GM21825 (cell line): ENCODE measurements around the gene AATF.

Source experiments
- ATAC-seq: cut with Tn5 transposase; IDR thresholded peaks from one replicate; pipeline ENCODE4 v1.9.1; 2021; ENCODE audit warnings: mild to moderate bottlenecking, moderate library complexity; ENCODE audit not compliant: unreplicated experiment

The AATF gene

DNA sequence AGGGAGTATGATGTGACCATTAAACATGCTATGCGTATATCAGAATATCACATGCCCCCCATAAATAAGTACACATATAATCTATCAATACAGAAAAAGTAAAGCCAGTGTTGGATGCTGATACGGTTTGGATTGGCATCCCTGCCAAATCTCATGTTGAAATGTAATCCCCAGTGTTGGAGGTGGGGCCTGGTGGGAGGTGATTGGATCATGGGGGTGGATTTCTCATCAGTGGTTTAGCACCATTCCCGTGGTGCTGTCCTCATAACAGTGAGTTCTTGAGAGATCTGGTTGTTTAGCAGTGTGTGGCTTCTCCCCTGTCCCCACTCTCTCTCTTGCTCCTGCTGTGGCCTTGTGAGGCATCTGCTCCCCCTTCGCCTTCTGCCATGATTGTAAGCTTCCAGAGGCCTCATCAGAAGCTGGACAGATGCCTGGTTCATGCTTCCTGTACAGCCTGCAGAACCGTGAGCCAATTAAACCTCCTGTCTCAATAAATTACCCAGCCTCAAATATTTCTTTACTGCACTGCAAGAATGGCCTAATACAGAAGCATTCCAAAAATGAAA lies 88.9 kb downstream of the AATF start:
- no peak for ATAC-seq

DNA sequence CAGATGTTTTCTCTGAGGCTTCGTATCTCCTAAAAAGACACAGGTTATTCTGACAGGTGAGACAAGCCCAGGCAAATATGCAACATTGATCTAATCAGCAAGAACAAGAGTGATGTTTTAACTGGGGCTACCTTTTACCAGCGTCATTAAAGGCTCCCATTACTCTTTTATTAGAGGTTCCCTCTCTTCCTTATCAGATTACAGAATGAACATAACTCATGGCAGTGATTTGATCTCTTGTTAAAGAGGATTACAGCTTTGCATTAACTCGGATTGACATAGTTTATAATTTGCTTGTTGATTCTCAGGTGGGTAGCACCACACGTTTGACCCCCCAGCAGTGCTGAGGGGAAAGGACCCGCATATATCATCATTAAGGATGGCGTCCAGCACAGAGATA lies 90.5 kb downstream of the AATF start:
- no peak for ATAC-seq

DNA sequence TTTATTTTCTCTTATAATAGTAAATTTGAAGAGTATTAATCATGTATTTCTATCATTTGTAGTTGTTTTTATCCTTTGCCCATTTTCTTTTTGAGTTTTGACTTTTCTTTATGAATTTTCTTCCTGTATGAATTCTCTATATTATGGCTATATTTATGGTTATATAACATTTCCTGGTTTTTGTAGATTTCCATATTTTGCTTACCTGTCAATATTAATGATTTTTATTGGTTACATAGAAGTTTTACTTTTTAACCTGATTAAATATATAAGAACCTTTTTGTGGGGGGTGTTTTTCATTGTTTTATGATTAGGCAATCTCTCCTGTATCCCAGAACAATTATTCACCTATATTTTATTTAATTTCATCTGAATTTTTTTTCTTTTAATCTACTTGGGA lies 93.2 kb downstream of the AATF start:
- no peak for ATAC-seq

DNA sequence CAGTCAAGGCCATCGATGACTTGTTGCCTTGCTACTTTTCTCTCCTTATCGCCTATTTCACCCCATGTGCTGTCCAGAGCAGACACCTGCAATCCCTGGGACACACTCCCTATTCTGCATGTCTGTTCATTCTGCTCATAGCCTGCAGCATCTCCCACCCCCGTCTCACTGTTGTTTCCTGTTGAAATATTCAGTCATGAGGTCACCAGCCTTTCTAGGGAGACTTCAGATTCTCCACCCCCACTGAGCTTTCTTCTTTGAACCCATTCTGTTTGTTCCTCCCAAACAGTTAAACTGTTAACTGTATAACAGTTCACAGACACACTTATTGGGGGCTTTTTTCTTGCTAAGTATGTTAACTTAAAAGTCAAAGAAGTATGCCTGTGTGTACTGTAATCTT lies 94.4 kb downstream of the AATF start:
- ATAC-seq: no peak

DNA sequence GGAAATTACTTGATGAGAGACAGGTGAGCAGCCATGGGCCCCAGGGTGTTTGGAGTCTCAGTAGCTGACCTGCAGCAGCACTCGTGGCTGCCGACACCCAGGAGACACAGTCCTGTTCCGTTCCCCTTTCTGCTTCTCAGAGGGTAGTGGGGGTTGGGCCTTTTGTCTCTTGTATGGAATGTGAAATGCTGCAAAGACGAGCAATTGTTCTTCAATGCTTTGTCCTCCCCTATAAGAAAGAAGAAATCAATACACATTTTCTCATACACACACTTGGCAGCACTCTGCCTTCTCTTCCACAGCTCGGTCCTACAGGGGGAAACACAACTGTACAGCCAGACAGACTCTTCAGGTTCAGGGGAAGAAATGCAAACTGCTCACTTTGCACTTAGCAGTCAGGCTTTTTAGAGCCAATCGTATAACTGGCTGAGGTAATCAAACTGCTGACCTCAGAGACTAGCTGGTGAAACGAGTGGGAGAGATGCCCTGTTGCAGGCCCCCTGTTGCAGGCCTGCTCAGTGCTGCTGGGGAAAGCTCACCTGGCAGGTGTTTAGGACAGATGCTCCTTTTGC lies 96.7 kb downstream of the AATF start:
- no peak for ATAC-seq

DNA sequence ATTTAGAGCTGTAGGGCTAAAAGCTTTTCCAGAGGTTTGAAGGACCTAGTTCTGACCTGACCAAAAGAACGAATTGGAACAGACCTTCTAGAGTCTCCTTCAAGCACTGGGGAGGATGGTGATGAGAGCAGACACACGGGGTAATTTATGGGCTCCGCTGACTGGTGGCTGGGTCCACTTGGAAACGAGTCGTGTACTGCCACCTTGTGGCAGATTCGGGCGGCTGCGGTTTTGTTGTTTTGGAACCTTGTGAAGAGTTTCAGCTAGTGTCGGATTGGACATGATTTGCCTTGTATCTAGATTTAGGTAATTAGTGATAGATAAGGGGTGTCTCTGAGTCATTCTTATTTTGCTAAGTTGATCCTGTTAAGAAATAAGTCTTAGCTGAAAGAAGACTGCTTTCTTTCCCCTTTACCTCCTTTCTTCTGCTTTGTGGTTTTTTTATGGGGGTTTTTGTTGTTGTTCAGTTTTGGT lies 98.9 kb downstream of the AATF start:
- ATAC-seq: no peak

DNA sequence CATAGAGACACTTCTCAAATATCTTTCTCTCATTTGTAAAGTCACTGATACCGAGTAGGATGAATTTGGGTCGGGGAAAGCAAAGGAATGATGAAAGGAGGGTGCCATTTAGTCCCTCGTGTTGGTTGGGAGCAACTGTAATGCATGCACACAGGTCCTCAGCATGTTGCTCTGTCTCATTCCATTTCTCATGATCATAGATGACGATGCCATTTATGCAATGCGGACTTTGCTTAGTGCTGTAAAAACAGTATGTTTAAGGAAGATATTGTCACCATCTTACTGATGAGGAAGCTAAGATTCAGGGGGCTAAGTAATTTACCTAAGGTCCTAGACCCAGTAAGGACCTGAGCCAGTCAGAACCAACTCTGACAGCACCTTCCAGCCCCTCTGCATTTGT lies 100.1 kb downstream of the AATF start:
- no peak for ATAC-seq

DNA sequence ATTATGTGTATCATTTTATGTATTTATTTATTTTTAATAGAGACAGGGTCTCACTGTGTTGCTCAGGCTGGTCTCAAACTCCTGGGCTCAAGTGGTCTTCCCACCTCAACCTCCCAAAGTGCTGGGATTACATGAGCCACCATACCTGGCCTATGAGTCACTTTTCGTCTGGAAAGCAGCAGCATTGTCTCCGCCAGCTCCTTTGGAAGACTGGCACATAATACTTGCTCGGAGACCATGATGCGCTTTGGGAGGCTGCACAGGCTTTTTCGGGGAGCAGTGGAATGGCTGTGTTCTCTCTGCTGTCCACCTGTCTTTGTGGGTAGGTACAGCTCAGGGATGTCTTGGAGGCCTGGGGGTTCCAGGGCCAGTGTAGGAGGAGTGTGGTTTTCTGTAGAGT lies 102.2 kb downstream of the AATF start:
- ATAC-seq: no peak

DNA sequence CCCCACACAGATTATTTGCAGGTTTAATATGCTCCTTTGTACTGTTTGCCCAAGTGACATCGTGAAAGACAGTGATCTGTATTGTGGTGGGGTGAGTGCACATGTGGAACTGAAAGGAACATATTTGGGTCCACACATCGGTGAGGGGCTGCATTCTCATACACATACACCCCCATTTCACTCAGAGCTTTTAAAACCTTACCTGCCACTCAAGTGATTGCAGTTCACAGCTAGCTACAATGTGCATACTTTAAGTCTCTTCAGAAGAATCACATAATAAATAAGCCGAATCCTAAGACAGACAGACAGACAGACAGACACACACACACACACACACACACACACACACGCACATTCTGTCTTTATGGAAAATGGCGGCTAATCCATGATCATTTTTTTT lies 102.6 kb downstream of the AATF start:
- ATAC-seq: no peak

DNA sequence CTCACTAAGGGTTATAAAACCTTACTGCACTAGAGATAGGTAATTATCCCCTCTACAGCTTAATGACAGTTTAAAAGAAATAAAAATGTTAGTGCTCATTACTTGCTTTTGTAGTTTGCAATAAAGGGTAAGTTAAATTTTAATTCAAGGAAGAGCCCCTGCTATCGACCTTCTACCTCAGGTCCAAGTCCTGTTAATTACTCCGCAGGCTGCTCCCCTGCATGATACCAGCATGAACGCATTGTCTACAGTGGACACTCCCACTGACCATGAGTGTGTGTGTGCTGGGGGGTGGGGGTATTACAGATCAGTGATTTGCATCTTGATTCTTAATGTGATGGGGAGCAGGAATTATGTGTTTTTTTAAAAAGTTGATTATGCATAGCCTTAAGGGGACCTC lies 103.1 kb downstream of the AATF start:
- ATAC-seq: no peak

DNA sequence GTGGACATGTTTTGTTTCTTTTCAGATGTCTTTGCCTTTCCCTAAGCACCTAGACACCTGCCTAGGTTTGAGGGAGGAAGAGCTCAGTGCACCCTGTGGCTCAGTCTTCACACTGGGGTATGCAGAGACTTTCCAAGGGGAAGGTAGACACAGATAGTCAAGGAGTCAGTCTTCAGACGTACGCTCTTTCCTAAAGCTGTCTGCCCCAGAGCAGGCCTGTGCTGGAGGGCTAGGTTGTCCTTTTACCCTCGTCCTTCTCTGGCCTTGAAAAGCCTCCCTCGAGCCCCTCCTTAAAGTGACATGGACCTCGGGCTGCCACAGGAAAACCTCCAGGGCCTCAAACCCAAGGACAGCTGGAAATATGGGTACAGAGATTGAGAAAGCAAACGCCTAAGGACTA lies 103.7 kb downstream of the AATF start:
- no peak for ATAC-seq

DNA sequence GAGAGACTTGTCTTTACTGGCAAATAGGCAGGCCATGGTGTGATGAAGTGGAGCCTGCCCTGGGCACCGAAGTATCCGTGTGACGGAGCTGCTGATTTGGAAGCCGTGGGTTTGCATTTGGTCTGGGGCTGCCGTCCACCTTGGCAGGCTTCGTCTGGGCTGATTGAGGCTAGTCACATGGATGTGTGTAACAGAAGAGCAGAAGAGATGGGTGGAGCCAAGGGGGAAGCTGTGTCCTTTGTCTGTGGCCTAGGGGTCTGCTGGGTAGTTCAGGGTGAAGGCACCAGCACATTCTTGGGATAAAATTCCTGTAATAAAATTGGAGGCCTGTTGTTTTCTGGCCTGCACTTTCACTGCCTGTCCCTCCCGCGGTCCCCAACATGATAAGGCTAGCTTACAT lies 106.1 kb downstream of the AATF start:
- ATAC-seq: no peak

DNA sequence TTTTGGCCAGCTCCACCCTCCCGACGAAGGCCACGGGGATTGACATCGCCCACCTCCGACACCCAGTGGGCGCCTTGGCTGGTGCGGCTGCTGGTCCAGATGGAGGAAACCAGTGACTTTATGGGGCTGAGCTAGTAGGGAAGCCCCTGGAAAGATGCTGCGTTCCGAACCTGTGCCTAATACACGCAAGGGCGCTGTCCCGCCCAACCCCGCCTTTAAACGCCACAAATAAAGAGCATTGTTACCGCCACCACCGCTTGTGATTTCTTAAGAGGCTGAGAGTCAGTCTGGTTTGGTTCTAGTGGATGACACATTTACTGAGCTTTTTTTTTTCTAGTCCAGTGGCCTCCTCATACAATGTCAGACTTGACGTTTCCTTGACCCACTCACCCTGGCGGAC lies 107.9 kb downstream of the AATF start:
- ATAC-seq: no peak

DNA sequence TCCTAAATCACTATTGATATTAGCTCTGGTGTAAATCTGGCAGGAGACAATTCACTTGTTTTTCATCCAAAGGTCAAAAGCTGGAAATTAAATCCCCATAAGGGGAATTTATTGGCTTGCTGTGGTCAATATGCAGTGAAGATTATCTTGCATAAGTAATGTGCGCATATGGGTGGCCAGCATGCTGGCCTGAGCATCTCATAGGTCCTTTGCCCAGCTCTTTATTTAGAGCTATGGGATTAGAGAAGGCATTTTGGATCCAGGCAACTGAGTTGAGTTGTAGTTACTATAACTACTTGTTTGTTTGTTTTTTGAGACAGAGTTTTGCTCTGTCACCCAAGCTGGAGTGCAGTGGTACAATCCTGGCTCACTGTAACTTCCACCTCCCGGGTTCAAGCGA lies 110.7 kb downstream of the AATF start:
- no peak for ATAC-seq

DNA sequence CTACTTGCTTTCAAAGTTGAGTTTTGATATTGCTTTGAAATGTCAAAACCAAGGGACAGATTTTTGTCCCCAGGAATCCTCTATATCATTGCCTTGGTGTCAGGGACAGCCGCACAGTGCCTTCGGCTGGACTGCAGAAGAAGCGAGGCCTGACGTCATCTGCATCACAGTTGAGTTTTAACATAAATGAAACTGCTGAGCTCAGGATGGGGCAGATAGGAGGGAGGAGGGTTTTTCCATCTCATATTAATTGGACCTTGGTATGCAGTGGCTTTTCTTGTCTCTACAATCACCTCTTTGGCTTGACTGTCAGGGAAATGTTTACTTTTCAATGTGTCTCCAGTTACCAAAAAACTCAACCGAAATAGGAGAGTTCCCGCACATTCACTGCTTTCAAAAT lies 111.3 kb downstream of the AATF start:
- no peak for ATAC-seq

DNA sequence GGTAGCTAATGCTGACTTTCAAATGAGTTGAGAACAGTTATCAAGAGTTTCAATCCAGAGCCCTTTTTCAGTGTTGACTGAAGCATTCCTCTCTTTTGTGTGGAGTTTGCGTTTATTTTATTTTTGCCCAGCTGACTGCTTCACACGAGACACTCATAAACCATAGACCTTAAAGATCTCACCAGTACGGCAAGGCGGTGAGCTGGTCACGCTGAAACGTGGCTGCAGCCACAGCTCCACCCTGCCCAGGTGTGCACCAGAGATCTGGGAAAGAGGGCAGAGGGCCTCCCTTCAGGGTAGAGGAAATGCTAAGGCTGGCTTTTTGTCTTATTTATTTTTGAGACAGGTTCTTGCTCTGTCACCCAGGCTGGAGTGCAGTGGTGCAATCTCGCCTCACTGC lies 112.2 kb downstream of the AATF start:
- ATAC-seq: no peak

DNA sequence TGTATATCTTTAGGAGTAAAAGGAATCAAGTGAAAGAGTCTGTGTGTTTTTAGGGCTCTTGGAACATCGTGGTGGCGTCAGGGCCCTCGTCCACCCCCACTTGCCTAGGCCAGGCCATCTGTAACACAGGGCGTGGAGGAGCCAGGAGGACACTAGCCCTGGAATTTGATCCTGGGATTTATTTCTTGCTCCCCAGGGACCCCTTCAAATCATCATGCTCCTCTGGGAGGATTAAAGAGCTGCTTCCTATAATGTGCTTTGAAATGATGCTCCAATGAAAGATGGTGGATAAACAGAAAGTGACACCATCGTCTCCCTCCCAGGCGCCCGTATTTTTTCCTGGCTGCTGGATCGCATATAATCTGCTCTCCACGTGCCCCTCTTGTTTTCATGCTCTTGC lies 113.3 kb downstream of the AATF start:
- ATAC-seq: no peak

DNA sequence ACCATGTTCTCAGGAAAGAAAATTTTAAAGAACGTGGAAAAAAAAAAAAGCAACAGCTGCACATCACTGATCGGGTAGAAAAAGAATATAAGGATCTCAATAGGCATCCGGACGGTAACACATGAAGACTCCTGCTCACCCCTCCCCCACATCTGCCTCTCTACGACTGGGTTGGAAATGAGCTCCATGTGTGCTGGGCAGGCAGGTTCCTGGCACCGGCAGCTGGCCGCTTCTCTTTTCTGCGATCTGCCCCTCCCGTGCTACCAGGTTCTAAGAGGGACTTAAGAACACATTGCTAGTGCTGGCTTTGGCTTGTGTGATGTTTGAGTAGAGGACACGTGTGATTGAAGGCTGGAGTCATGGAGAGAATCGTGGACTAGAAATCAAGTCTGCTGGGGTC lies 115.5 kb downstream of the AATF start:
- no peak for ATAC-seq

DNA sequence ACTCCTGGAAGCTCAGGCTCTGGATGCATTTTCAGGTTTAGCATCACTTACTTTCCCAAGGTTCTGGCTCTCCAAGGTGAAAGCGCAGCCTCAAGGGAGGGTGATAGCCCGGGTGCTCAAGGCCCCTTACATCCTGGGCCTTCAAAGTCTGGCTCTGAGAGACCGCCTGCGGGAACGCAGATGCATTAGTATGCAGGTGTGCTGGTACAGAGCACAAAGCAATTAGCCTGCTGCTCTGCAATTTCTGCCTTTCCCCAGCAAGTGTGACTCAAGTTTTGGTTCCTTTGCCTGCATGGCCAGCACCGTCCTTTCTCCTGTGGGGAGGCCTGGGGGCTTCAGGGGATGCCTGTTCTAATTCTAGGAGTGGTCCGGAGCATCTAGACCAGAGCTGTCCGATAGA lies 116.2 kb downstream of the AATF start:
- ATAC-seq: no peak

DNA sequence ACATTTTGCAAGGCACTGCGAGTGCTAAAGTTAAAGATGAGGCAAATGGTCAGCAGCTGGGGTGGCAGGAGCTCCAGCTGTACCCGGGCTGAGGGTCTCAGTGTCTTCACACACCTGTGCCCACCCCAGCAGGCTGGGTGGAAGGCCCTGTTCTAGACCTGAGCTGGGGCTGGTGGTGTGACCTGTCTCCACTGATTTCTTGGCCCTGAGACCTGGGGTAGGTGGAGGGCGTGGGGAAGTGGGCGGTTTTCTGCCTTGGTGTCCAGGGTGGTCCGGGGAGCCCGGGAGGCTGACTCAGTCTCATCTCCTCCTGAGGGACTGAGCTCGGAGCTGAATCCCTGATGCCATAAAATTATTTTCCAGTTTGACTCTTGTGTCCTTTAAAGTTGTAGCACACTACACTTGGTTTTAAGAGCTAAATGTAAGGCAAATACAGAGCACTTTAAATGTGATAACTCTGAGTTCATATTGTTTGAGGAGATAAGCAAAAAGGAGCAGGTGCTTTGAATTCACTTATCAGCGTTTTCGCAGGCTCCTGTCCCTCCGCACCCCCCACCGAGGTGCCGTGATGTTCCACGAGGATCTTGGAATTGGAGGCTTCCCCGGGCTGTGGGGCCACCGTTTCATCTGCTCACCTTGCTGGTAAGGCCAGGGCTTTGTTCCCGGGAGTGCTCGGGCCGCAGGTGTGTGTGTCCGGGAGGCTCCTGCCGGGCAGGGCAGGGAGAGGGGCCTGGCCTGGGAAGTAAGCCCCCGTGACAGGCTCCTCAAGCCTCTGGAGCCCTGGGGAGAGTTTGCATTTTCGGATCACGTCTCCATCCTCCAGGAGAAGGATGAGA lies 117.0 kb downstream of the AATF start:
- no peak for ATAC-seq

DNA sequence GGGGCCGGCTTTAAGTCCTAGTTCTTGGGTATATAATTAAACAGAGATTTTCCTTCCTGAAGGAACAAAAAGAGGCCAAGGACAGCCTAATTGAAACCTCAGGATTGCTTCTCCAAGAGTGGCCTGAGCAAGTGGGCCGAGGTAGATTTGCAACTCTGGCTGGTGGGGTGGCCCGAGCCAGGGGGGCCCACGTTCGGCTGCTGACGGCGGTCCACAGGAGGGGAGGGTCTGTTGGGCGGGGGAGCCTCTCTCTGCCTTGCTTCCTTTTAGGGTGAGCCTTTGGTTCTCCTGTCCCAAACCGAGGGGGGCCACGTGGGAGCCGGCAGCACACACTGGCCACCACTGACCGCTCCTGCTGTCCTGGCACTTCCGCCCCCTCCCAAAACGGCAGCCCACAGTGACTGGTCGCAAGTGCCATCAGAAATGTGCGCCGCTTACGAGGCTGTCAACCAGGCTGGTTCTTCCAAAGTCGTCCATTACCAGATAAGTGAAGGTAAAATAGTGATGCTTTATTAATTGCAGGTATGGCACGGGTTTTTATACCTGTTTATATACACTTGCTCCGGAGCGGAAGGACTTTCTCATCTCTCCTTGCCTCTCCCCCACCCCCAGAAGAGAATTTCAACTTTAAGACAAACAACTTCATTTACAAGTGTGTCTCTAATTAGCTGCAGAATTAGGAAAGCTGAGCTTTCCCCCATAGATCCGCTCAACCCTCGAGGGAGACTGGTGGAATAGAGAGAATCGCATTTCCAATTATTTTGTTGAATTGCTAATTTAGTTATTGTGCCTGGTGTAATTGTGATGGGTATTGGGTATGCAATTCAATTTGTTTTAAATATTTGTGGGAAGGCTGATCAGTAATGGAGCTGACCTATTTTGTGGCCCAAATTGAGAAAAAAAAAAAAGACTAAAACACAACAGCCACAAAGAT lies 117.8 kb downstream of the AATF start:
- ATAC-seq: no peak
